Hippocampal formation (tissue), 2 donors: Measurements from ENCODE around the gene TUBG1.
"Not testable (repeated sequence)": the region's sequence is repeated elsewhere in the genome, so short reads cannot be mapped to it uniquely, and the experiment has no call there.

ENCODE experiments used
- DNase-seq, 2 donors: peaks; one replicate each; lab custom pipeline; 2025; lab: John Stamatoyannopoulos, UW

Gene TUBG1

DNA sequence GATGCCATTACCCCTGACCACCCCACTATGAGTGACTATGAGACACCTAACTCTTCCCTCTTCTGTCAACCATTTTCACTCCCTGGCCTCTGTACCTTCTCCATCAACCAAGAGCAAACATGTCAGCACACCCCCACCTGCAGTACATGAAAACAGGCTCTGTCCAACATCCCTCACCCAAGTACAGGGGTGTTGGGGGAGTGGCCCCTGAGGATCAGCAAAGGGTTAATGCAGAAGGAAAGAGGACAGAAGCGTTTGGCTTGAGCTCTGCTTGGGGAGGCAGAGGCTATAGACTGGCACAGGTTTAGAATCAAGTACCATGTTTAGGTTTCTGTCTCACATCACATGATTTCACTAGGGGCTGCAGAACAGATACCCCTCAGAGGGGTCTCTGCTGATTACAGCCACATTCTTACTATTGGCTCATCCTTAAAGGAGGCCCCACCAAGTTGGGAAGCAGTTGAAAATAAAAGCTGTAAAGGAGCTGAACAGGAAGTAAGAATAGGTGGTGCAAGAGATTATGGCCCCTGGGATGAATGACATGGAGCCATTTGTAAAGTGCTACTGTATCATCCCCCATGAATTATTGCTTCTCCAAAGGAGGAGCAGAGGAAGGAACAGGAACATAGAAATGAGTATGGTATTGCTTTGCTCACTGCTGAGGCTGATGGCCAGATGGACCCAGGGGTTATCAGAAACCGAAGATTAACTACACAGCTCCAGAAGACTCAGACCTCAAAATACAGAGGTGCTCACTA, 29.5 kb upstream of the TUBG1 start:
- no peak for DNase-seq

DNA sequence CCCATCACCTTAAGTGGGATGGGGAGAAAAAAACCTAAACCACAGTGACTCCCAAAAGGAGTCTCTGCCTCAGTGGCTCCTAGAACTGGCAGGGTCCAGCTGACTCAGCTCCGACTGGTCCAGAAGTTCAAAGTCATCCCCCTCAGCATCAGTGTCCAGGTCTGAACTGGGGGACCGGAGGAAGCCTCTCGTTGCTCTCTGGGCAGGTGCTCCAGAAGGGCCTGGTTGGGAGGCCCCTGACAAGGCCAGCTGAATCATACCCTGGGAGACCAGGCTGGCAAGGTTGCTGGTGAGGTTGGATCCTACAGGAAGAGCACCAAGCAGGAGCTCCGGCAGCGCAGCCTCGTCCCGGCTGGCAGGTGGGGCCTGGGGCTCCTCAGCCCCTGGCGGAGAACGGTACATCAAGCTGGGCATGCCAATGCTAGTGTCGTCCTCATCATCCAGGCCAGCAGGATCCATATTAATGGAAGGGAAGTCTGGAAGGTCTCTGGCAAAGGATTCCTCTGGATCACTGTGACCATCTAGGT, 27.7 kb upstream of the TUBG1 start:
- DNase-seq, result no peak

DNA sequence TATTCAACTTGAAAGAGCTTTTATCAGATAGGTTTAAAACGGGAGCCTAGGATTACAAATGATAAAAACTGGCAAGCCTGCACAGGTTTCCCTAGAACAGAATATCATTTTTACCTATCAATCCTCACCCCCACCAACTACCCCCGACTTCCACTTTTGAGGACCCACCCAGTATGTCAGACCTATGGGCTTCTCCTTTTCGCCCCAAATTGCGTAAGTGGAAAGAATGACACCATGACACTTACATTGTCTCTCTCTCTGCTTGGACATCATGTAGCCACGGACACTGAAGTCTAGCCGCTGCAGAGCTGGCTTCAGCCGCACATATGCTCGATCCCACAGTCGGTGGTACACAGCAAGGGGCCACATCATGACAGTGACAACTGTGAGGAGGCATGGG, 24.6 kb upstream of the TUBG1 start:
- DNase-seq, result no peak

DNA sequence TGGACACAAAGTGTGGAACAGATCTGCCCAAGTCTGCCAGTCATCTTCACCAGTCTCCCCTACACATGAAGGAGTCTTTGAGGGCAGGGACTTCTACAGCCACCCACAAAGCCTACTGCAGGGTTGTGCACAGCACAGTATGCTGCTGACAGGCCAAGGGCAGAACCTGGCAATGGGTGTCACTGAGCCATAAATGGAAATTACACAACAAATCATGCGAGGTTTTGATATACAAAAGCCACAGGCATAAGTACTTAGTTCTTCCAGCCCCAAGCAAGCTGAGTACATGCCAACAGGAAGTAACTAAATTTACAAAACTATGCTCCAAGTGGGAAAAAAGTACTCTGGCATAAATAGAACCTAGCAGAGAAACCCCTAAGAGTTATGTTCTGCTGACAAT, 24.1 kb upstream of the TUBG1 start:
- DNase-seq, result no peak

DNA sequence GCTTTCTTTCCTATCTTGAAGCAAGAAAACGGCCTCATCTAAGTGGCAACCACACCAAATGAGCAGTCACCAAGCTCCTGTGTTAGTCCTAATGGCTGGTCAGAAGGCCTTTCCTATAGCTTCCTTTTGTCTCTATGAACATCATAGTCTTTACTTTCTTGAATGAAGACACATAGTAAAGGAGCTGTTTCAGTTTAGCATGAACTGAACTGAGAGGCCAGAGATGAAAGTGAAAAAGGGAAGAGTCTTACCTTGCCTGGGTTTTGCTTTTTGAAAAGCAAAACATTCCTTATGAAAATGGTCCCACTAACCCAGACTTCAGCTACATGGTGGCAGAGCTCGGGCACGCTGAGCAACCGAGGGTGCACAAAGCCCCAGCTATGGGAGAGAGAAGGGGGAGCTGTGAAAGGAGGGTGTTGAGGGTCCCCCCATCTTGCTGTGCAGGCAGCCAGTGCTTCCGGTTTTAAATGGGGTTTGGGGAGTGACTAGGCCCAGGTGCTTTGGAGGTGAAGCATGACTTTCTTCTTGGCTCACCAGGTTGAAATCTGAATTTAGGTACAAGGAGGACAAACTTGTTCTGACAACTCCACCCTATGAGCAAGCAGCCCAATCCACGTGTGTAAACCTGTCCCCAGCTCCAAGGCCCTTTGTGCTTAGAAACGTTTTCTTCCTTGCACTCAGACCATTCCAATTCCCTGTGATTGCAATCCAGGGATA, 22.8 kb upstream of the TUBG1 start:
- DNase-seq, result no peak

DNA sequence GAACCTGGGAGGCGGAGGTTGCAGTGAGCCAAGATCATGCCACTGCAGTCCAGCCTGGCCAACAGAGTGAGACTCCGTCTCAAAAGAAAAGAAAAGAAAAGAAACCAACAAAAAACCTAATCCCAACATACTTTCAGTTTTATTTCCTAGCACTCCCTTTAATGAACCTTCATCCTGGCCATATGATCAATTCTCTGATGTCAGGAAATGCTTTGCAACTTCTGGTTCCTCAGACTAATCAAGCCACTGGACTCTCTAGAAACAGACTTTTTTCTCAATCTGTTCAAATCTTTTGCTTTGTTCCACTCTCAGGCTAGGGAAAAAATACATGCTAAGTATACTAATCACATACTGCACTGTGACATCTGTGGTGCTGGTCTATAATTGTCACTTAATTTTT, 18.6 kb upstream of the TUBG1 start:
- no peak for DNase-seq

DNA sequence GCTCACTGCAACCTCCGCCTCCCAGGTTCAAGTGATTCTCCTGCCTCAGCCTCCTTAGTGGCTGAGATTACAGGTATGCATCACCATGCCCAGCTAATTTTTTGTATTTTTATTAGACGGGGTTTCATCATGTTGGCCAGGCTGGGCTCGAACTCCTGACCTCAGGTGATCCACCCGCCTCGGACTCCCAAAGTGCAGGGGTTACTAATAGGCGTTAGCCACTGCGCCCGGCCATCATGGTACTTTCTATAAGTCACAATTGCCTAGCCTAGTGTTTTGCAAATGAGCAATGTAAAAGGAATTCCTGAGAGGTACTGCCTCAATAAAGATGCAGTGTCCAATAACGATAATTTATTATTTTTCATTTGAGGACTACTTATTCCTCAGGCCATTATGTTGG, 18.1 kb upstream of the TUBG1 start:
- no peak for DNase-seq

DNA sequence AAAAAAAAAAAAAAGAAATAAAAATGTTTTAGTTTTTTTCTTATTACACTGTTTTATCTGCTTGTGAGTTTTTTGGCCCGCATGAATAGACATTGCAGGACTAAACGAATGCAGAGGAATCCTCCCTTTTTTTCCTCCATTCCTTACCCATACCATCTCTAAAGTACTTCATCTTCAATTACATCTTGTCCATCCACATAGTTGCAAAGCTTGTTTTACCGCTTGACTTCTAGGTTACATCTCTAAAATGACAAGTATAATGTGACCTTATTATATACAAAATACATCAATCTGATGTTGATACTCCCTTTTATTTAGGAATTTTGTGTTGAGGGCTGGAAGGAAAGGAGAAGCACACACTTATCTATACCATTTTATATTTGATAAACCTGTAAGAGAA, 13.1 kb upstream of the TUBG1 start:
- no peak for DNase-seq

DNA sequence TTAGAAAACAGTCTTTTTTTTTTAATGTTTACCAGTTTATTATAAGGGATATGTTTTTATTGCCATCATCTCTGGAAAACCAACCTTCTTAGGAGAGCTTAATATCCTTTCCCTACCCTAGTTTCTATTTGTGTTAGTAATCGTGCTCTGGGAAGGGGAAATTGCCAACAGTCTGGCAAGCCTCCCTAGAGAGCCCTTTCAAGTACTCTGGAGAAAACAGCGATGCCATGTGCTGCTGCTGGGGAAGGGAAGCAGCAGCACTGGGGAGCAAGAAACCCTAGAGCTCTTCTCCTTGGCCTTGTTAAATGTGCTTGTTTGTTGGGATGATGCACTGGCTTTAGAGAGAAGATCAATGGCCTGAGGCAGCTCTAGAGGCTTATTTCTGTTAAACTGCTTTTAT, 10.6 kb upstream of the TUBG1 start:
- no peak for DNase-seq

DNA sequence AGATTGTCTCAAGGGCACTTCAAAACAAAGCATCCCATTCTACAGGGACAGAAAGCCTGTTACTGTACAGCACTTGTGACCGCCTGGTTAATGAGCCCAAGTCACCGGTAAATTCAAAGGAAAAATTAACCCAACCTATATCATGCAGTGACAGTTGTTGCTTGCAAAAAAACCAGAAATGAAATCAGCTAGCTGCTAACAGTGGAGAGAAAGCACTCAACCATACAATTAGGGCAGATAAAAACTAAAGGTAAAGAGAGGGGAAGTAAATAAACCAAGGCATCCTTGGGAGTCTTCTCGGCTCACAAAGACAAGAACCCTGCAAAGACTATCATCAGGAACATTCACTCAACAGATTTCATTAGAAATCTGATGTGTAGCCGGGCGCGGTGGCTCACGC, 6.2 kb upstream of the TUBG1 start:
- no peak for DNase-seq

DNA sequence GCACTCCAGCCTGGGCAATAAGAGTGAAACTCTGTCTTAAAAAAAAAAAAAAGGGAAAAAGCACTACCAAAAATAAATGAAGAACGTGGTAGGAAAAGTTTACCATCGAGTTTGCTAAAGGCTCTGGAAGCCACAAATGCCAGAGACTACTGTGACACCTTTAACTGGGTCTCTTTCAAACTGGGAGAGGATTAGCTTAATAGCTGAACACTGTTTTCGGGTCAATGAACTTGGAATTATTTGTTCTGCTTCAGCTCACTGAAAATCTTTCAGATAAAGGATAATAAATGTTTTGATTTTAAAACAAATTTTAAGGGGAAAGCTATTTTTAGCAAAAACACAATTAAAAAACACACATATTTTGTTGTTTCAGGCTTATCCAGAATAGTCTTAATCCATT, 1.7 kb upstream of the TUBG1 start:
- no peak for DNase-seq

DNA sequence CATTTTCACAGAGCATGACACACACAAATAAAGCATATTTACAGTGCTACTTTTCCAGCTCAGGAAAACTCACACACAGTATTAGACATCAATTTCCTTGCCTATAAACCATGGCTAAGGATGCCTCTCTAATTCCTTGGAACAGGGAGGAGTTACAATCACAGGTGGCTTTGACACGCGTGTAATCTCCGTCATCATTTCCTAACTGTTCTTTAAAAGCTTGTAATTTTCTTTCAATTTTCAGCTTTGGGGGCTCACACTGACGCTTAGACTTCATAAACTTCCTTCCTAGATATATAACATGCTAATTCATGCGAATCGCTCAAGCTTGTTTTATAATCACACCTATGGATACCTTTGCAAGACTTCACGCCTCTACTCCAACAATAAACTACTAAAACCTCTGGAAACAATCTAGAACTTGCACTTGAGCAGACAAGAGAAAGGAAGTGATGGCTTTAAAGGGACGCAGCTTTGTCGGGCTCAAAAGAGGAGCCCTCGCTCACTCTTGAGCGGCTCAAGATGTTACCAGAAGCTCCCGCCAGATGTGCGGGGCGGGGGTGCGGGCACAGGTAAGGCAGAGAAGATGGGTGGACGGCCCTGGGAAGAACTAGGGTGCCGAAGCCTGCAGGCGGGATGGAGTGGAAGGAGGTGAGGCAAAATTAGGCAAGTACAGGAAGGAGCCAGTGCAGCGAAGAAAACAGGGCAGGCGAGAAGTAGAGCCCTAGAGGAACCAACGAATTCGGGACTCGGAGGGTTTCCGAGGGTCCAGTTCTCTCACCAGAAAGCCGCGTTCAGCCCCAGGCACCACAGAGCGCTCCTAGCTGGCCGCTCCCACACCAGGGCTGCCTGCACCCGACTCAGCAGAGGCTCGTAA, 940 bp upstream of the TUBG1 start:
- no peak for DNase-seq

DNA sequence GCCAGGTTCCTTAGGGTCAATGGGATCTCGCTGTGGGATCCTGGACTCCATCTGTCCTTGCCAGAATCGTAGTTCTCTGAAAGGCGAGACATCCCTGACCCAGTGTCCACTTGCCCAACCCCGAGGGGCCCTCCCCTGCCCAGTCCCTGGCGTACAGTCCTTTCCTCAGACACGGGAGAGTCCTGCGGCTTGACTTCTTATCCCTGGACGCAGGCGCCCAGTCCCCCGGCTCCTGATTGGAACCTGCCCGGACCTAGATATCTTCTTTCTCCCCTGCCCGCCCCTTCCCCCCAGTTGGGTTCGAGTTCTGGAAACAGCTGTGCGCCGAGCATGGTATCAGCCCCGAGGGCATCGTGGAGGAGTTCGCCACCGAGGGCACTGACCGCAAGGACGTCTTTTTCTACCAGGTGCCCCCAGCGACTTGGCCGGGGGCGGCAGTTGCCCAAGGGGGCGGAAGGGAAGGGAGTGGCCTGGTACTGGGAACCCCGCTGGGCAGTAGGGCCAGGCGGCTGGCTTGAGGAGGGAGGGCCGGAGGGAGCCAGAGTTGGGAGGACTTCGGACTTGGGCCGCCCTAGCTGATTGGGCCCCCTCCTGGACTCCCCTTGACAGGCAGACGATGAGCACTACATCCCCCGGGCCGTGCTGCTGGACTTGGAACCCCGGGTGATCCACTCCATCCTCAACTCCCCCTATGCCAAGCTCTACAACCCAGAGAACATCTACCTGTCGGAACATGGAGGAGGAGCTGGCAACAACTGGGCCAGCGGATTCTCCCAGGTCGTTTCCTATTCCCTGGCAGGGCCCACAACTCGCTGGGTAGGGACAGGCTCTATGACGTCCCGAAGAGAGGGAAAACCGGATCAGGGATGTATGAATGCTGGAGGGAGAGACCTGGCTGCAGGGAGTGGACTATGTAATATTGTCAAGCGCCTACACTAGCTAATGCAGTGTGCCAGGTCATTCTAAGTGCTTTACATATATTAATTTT, 625 bp downstream of the TUBG1 start:
- not testable (repeated sequence) for DNase-seq

DNA sequence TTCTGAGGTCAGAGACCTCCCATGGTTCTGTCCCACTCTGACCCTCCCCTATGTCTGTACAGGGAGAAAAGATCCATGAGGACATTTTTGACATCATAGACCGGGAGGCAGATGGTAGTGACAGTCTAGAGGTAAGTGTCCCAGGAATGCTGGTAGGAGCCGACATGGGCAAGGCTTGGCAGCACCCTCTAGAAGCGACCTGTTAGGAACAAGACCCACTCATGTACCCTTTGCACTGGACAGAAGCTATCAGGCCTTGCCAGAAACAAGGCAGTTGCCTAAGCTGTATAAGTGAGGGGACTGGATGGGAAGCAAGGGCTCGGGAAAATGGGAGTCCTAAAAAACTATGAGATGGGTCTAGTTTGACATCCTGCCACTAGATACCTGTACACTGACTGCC, 2.5 kb downstream of the TUBG1 start:
- no peak for DNase-seq

DNA sequence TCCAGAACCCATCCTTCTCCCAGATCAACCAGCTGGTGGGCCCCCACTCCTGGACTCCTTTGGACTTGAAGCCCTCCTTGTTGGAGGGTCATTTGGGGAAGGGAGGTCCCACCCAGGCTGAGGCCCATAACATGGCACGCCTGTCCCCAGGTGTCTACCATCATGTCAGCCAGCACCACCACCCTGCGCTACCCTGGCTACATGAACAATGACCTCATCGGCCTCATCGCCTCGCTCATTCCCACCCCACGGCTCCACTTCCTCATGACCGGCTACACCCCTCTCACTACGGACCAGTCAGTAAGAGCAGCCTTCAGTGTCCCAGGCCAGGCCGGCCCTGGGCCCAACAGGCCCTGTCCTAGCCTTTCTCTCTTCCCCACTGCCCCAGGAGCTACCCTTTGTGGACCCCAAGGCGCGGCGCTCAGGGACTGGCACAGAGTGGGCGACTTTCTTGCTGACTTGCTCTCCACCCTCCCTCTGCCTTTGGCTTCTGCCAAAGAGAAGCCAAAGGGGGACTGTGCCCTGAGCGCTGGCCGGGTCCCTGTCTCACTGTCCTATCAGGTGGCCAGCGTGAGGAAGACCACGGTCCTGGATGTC, 4.3 kb downstream of the TUBG1 start:
- no peak for DNase-seq

DNA sequence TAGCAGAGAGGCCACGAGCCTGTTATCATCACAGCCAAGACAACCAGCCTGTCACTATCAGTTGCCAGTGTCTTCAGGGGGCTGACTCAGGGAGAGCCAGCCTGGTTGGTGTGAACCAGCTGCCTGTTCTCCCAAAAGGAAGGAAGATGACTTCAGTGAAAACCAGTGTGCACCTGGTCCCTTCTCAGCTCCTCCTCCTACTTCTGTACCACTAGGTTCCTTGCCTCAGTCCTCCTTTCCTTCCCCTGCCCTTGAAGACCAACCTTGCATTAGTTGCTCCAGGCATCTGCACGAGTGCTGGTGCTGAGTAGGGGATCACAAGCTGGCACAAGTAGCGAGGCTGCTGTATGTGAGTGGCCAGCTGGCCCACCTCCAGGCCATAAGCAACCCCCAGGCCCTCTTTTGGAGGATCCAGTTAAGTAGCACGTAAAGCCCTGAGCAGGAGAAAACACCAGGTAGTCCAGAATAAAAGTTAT, 8.5 kb downstream of the TUBG1 start:
- DNase-seq, result no peak

DNA sequence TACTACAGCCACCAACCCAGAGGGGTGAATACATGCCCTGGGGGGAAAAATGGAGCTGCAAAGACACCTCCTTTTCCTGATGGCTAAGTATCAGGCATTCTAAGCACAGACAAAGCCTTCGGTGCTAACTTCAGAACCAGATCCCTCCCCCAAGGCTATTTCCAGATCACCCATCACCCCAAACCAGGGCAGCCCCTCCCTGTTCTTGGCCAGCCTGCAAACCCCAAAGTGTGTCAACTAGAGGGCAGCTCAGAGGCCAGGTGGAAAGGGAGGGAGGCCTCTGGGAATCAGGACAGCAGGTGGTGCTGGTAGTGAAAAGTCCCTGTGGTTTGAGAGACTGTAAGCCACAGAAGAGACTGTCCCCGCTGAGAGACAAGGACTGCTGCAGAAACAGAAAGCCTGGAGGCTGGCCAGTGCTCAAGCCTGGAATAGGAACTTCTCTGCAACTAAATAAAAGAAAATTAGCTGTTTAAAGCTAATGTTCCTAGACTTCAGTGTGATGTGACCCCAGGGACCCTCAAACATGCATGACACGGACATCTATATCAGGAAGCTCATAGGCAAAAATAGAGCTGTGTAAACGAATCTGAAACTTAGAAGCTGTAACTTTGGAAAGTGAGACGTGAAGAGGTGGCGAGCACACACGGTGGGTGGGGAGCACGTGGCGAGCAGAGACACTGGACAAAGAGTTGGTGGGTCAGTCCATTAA, 9.1 kb downstream of the TUBG1 start:
- DNase-seq, result no peak

DNA sequence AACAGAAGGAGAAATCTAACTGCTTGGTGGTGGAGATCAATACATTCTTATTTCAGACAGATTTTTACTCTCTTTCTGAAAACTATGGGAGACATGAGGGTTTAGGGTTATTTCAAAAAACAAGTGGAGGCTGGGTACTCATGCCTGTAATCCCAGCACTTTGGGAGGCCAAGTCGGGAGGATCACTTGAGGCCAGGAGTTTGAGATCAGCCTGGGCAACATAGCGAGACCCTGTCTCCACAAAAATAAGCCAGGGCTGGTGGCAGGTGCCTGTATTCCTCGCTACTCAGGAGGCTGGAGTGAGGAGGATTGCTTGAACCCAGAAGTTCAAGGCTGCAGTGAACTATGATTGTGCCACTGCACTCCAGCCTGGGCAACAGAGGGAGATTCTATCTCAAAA, 12.5 kb downstream of the TUBG1 start:
- not testable (repeated sequence) for DNase-seq

DNA sequence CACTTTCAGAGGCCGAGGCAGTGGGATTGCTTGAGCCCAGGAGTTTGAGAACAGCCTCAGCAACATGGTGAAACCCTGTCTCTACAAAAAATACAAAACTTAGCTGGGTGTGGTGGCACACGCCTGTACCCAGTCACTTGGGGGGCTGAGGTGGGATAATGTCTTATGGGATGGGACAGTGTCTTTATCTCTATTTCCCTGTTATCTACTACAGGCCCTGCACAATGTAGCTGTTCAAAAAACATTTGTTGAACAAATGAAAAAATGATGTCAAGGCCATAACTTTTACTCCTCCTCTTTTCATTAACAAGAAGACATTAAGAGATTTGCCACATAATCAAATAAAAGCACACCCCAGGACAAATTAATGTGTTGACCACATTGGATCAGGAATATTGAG, 13.8 kb downstream of the TUBG1 start:
- no peak for DNase-seq
